ENCODE data around the gene GSK3B. TPM values are rescaled to one million over a fixed set of nuclear protein-coding genes. Genes with fewer than 3 reads are reported as not detected.

Gene GSK3B
- total and polyA plus RNA-seq, 2 donors (not counting 3 experiments of a cell fraction or from before 2014, with no cell fraction given) = 22.1 to 50.1 TPM

- H3K4me1 ChIP-seq (ENCODE audit: control insufficient read depth, extremely low read depth, insufficient read depth, low read length) = peaks cover 2% of the 10 kb centered on the region
- no peak overlapping the region for H3K9ac ChIP-seq (replicated peaks; ENCODE audit: extremely low read depth, insufficient read depth, low read length)
- H3K27me3 ChIP-seq (ENCODE audit: control insufficient read depth in 2 of 2, insufficient read depth in 2 of 2, low read length in 2 of 2) = no peaks in the 10 kb centered on the region
- no peaks in the 10 kb centered on the region for H4K20me1 ChIP-seq (replicated peaks; ENCODE audit: control insufficient read depth, extremely low read depth, insufficient read depth, low read length)
- no peak overlapping the region for H3K4me2 ChIP-seq (ENCODE audit: insufficient read depth, low read length)
- FAIRE-seq (no peak), DNase-seq (ENCODE audit: low read depth, low spot score) (no peak)
- BruUV-seq (replicated peaks) = no TSS peak
- POLR2A ChIA-PET = no interaction called here
- H2AFZ ChIP-seq (ENCODE audit: low read depth, low read length) = no peak overlapping the region
- no peaks in the 10 kb centered on the region for H3K36me3 ChIP-seq (ENCODE audit: control insufficient read depth in 2 of 2, extremely low read depth in 1 of 2, insufficient read depth in 2 of 2, low read length in 2 of 2)
- H3K79me2 ChIP-seq (ENCODE audit: control insufficient read depth, insufficient read depth, low read length) = no peaks in the 10 kb centered on the region
- dilution Hi-C loops (cut with MboI; ENCODE audit: extremely low pct_ligation_motif_present, low sequenced_read_pairs) = no loop called here
- no peak overlapping the region for H3K4me3 ChIP-seq (replicated peaks in 1 of 3; ENCODE audit: insufficient read depth in 1 of 3, low read depth in 1 of 3, low read length in 3 of 3)
- no peaks in the 10 kb centered on the region for H3K9me3 ChIP-seq (replicated peaks; ENCODE audit: control insufficient read depth, insufficient read depth, low read length)
- H3K9me1 ChIP-seq (replicated peaks; ENCODE audit: control insufficient read depth, extremely low read depth, insufficient read depth, low read length) = no peaks in the 10 kb centered on the region
- CTCF ChIA-PET = no interaction called here
- TF ChIP-seq MAX (IDR thresholded peaks at IDR 0.05; ENCODE audit: insufficient read depth, insufficient read length) (no peak), GATA2 (IDR thresholded peaks at IDR 0.05; ENCODE audit: insufficient read depth, insufficient read length, low read depth, low read length) (no peak), CTCF (IDR thresholded peaks at IDR 0.05; ENCODE audit: extremely low read depth in 1 of 2, insufficient read depth in 1 of 2, low read depth in 1 of 2, low read length in 2 of 2) (no peak), POLR2A (IDR thresholded peaks at IDR 0.05; ENCODE audit: low read depth, low read length) (no peak), POLR2AphosphoS5 (IDR thresholded peaks at IDR 0.05; ENCODE audit: insufficient read depth, low read depth, low read length) (no peak), FOS (IDR thresholded peaks at IDR 0.05; ENCODE audit: borderline replicate concordance, insufficient read depth, low read length) (no peak), JUN (IDR thresholded peaks at IDR 0.05; ENCODE audit: borderline replicate concordance, insufficient read depth, insufficient read length, low read depth) (no peak), MYC (IDR thresholded peaks at IDR 0.05; ENCODE audit: low read depth, low read length) (no peak), EZH2 (IDR thresholded peaks at IDR 0.05; ENCODE audit: borderline replicate concordance, low read depth, low read length, severe bottlenecking) (no peak)
- intact Hi-C loops (cut with micrococcal nuclease) = no loop called here
- H3K27ac ChIP-seq (ENCODE audit: insufficient read depth, low read depth, low read length) = no peak overlapping the region
These were observed 8.0 kb upstream of the GSK3B start for GRCh38 chr3:120102232-120102631.
